Subcutaneous abdominal adipose tissue (tissue), 5 donors: ENCODE results near the gene SUSD1.
A peak's percentile ranks its signal among the peaks of the same experiment; 100 is the strongest.

Experiments used
- H3K27ac ChIP-seq: one replicate; pipeline ENCODE4 v1.7.0; 2013; ENCODE audit warnings: low read depth, mild to moderate bottlenecking, inconsistent platforms, low read length, moderate library complexity
- H3K27me3 ChIP-seq, 5 donors: one replicate each; pipeline ENCODE4 v1.7.0; 2013; ENCODE audit warnings: low read length in 5 of 5, inconsistent platforms in 1 of 5; ENCODE audit not compliant: control insufficient read depth in 5 of 5, insufficient read depth in 4 of 5
- H3K36me3 ChIP-seq, 5 donors: one replicate each; pipeline ENCODE4 v1.7.0; 2013; ENCODE audit warnings: low read length in 5 of 5; ENCODE audit not compliant: control insufficient read depth in 5 of 5, insufficient read depth in 5 of 5
- H3K4me1 ChIP-seq, 5 donors: one replicate each; pipeline ENCODE4 v1.7.0; 2013; ENCODE audit warnings: low read length in 5 of 5, mild to moderate bottlenecking in 3 of 5, moderate library complexity in 1 of 5; ENCODE audit not compliant: control insufficient read depth in 5 of 5, insufficient read depth in 5 of 5
- H3K4me3 ChIP-seq, 5 donors: one replicate each; pipeline ENCODE4 v1.7.0; 2013; ENCODE audit warnings: low read length in 5 of 5, low read depth in 1 of 5
- H3K9ac ChIP-seq, 5 donors: one replicate each; pipeline ENCODE4 v1.7.0; 2013; ENCODE audit warnings: low read length in 5 of 5, mild to moderate bottlenecking in 4 of 5, moderate library complexity in 3 of 5
- H3K9me3 ChIP-seq, 5 donors: one replicate each; pipeline ENCODE4 v1.7.0; 2013; ENCODE audit warnings: low read length in 5 of 5; ENCODE audit not compliant: control insufficient read depth in 5 of 5
- donor health status: healthy.
- donor health status: healthy.
- donor health status: healthy.
- donor health status: healthy.
- donor health status: healthy.

SUSD1 gene

DNA sequence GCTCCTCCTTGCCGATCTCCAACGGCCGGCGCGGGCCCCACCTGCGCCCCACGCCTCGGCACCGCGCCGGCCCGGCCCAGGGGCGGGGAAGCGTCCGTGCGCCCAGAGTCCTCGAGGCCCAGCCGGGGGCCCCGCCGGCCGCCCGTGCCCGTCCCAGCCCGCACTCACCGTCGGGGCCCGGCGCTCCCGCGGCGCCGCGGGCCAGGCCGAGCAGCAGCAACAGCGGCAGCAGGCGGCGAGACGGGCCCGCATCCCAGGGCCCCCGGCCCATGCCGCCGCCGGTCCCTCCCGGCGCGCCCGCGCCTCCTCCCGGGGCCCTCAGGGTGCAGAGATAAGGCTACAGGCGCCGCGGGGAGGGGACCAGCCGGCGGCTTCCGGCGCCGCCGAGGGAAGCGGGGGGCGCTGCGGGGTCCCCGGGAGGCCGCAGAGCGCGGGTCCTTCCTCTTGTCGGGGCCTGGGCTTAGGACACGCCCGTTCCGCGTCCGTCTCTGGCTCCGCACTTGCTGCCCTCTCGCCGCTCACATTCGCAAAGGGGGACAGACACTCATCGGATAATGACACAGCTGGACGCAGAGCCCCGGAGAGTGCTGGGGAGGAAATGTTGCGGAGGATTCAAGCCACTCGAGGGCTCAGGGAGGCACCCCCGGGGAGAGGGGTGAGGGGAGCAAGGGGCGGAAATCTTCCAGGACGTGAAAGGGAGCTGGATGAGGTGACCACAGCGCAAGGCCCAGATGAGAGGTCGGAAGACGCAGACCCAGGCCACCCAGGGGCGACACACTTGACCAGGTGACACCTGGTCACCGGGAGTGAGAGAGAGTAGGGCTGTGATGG lies at the start of gene SUSD1:
SUSD1 (minus strand) TSS at position 333 of the 831 bp plus-strand sequence; CDS start at position 271, 62 bp downstream.
- H3K27me3 ChIP-seq = no peaks in the 10 kb centered on the region
- peaks cover 3 to 23% (median 16%) of the 10 kb centered on the region in 5 donors for H3K4me1 ChIP-seq
- peak within 1 kb of the TSS in 4 of 5 donors; percentile 25 to 75 (median 57) for H3K9ac ChIP-seq
- H3K4me3 ChIP-seq = peak within 1 kb of the TSS; percentile 58 to 75 (median 68)
- no peaks in the 10 kb centered on the region for H3K9me3 ChIP-seq
- H3K36me3 ChIP-seq = no peaks in the 10 kb centered on the region
- no peak within 1 kb of the TSS for H3K27ac ChIP-seq

GRCh38 chr9:112224401-112225289 lies 49.5 kb upstream of the SUSD1 start:
- Histone ChIP-seq H3K27me3 (no peaks in the 10 kb centered on the region), H3K4me1 (no peaks in the 10 kb centered on the region), H3K9ac (no peak overlapping the region), H3K4me3 (no peak overlapping the region), H3K9me3 (no peaks in the 10 kb centered on the region), H3K27ac (no peak overlapping the region), H3K36me3 (peaks cover 18 to 46% (median 35%) of the 10 kb centered on the region in 5 donors)

GRCh38 chr9:112218908-112219307 lies 43.8 kb upstream of the SUSD1 start:
- no peaks in the 10 kb centered on the region for H3K9me3 ChIP-seq
- H3K4me1 ChIP-seq = no peaks in the 10 kb centered on the region
- H3K27me3 ChIP-seq = no peaks in the 10 kb centered on the region
- peaks cover 7 to 30% (median 14%) of the 10 kb centered on the region in 5 donors for H3K36me3 ChIP-seq
- no peak overlapping the region for H3K4me3 ChIP-seq
- H3K9ac ChIP-seq = no peak overlapping the region
- H3K27ac ChIP-seq = no peak overlapping the region

DNA sequence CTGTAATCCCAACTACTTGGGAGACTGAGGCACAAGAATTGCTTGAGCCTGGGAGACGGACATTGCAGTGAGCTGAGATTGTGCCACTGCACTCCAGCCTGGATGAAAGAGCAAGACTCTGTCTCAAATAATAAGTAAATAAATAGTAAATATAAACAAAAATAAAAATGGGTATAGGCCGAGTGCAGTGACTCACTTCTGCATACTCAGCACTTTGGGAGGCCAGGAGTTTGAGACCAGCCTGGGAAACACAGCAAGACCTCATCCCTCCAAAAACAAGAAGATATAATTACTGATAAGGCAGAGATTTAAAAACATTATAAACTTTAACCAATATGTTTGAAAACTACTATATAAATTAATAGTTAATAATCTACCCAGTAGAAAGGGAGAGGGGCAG lies 37.8 kb upstream of the SUSD1 start:
- Histone ChIP-seq H3K27ac (no peak overlapping the region), H3K9me3 (peaks cover 0 to 5% (median under 1%) of the 10 kb centered on the region in 5 donors), H3K27me3 (no peaks in the 10 kb centered on the region), H3K9ac (no peak overlapping the region), H3K36me3 (peaks cover 9 to 40% (median 28%) of the 10 kb centered on the region in 5 donors), H3K4me1 (no peaks in the 10 kb centered on the region), H3K4me3 (no peak overlapping the region)

GRCh38 chr9:112207451-112207850 lies 32.4 kb upstream of the SUSD1 start:
- Histone ChIP-seq H3K4me1 (no peaks in the 10 kb centered on the region), H3K4me3 (no peak overlapping the region), H3K9ac (no peak overlapping the region), H3K27me3 (no peaks in the 10 kb centered on the region), H3K9me3 (peaks cover 0 to 14% (median 9%) of the 10 kb centered on the region in 5 donors), H3K27ac (no peak overlapping the region), H3K36me3 (peaks cover 9 to 42% (median 22%) of the 10 kb centered on the region in 5 donors)

DNA sequence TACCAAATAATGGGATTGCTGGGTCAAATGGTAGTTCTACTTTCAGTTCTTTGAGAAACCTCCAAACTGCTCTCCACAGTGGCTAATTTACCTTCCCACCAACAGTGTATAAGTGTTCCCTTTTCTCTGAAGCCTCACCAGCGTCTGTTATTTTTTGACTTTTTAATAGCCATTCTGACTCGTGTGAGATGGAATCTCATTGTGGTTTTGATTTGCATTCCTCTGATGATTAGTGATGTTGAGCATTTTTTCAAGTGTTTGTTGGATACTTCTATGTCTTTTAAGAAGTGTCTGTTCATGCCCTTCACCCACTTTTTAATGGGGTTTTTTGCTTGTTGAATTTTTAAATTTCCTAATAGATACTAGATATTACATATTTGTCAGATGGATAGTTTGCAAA lies 28.4 kb upstream of the SUSD1 start:
- H3K9me3 ChIP-seq = peaks cover 0 to 14% (median 8%) of the 10 kb centered on the region in 5 donors
- no peak overlapping the region for H3K9ac ChIP-seq
- H3K27ac ChIP-seq = no peak overlapping the region
- no peaks in the 10 kb centered on the region for H3K27me3 ChIP-seq
- H3K4me1 ChIP-seq = no peaks in the 10 kb centered on the region
- no peak overlapping the region for H3K4me3 ChIP-seq
- peaks cover 3 to 19% (median 4%) of the 10 kb centered on the region in 5 donors for H3K36me3 ChIP-seq

DNA sequence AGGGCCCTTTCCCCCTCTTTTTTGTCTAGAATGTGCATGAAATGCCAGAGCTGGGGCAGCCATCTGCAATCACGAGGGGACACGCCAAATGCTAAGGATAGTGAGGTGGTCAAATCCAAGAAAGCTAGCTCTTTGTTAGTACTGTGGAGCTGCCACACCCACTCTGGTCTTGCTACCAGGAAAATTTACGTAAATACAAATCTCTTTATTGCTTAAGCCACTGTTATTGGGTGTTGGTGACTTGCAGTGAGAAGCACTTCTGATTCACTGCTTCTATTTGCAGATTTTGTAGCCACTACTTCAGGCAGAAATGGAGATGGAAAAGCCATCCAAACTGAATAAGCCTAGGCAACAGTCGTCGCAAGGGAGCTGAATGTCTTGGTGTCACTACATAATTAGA lies 25.6 kb upstream of the SUSD1 start:
- no peaks in the 10 kb centered on the region for H3K27me3 ChIP-seq
- H3K36me3 ChIP-seq = peaks cover 0 to 3% (median 0%) of the 10 kb centered on the region in 5 donors
- no peaks in the 10 kb centered on the region for H3K4me1 ChIP-seq
- no peak overlapping the region for H3K27ac ChIP-seq
- H3K9ac ChIP-seq = no peak overlapping the region
- H3K9me3 ChIP-seq = no peaks in the 10 kb centered on the region
- no peak overlapping the region for H3K4me3 ChIP-seq

DNA sequence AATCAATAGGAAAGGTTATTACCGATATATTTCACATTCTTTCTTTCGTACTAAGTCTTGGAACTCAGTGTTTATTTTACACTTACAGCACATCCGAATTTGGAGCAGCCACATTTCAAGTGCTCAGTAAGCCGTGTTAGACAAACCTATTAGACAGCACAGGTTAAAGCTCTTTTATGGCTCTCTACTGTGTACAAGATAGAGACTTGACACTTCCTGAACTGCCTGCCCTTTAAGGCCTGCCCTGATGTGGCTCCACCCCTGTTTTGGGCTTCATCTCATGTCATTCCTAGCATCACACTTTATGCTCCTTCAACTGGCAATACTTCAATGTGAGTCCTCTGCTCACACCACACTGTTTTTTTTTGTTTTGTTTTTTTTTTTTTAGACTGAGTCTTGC lies 23.5 kb upstream of the SUSD1 start:
- Histone ChIP-seq H3K36me3 (no peaks in the 10 kb centered on the region), H3K4me3 (no peak overlapping the region), H3K27me3 (no peaks in the 10 kb centered on the region), H3K9ac (no peak overlapping the region), H3K4me1 (peaks cover 0 to 8% (median 0%) of the 10 kb centered on the region in 5 donors), H3K9me3 (no peaks in the 10 kb centered on the region), H3K27ac (no peak overlapping the region)

DNA sequence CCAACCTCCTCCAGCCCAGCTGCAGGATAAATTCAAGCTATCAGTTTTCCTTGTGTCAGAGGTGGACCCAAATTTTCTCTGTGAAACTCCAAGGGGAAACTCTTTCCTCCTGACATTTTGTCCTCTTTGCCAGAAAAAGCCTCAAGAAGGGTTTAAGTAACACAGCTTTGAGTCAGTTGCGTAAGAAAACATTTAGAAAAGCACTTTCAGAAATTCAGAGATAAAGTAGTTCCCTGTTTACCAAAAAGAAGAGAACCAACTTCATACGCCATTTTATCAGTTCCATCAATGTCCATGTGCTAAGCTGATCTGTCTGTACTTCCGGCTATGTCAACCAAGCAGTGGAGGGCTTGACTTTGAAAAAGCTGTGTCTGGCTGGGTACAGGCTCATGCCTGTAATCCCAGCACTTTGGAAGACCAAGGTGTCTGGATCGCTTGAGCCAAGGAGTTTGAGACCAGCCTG lies 19.9 kb upstream of the SUSD1 start:
- Histone ChIP-seq H3K36me3 (no peaks in the 10 kb centered on the region), H3K4me1 (peaks cover 0 to 8% (median 0%) of the 10 kb centered on the region in 5 donors), H3K27ac (no peak overlapping the region), H3K4me3 (no peak overlapping the region), H3K9ac (no peak overlapping the region), H3K9me3 (no peaks in the 10 kb centered on the region), H3K27me3 (no peaks in the 10 kb centered on the region)
